ENCODE results near the gene AKAP13.
A peak's percentile ranks its signal among the peaks of the same experiment; 100 is the strongest.
"Not testable (repeated sequence)": the region's sequence is repeated elsewhere in the genome, so short reads cannot be mapped to it uniquely, and the experiment has no call there.

Gene AKAP13

GRCh38 chr15:85576392-85576791 lies 196.0 kb downstream of the AKAP13 start:
- DNase-seq (ENCODE audit: low read depth), result no peak

- no peak for DNase-seq (ENCODE audit: low read depth)
These were observed 198.7 kb downstream of the AKAP13 start for GRCh38 chr15:85578941-85579701.

- no peak for DNase-seq (ENCODE audit: low read depth)
These were observed 199.7 kb downstream of the AKAP13 start for GRCh38 chr15:85579957-85580694.

- no peak for DNase-seq (ENCODE audit: low read depth)
These were observed 200.5 kb downstream of the AKAP13 start for GRCh38 chr15:85580879-85581278.

GRCh38 chr15:85581495-85581894 lies 201.1 kb downstream of the AKAP13 start:
- no peak for DNase-seq (ENCODE audit: low read depth)

- DNase-seq (ENCODE audit: low read depth), result no peak
These were observed 202.0 kb downstream of the AKAP13 start for GRCh38 chr15:85582131-85583079.

GRCh38 chr15:85583442-85583841 lies 203.0 kb downstream of the AKAP13 start:
- DNase-seq (ENCODE audit: low read depth), result no peak

GRCh38 chr15:85583923-85584390 lies 203.6 kb downstream of the AKAP13 start:
- DNase-seq (ENCODE audit: low read depth), result no peak

GRCh38 chr15:85584872-85585271 lies 204.5 kb downstream of the AKAP13 start:
- no peak for DNase-seq (ENCODE audit: low read depth)

GRCh38 chr15:85586196-85586595 lies 205.8 kb downstream of the AKAP13 start:
- not testable (repeated sequence) for DNase-seq (ENCODE audit: low read depth)

GRCh38 chr15:85587707-85588411 lies 207.5 kb downstream of the AKAP13 start:
- no peak for DNase-seq (ENCODE audit: low read depth)

GRCh38 chr15:85588677-85589076 lies 208.3 kb downstream of the AKAP13 start:
- no peak for DNase-seq (ENCODE audit: low read depth)

- DNase-seq (ENCODE audit: low read depth), result no peak
These were observed 209.4 kb downstream of the AKAP13 start for GRCh38 chr15:85589851-85590250.

- DNase-seq (ENCODE audit: low read depth), result no peak
These were observed 211.2 kb downstream of the AKAP13 start for GRCh38 chr15:85591622-85592021.

- peak; percentile 64 for DNase-seq (ENCODE audit: low read depth)
These were observed 211.7 kb downstream of the AKAP13 start for GRCh38 chr15:85592148-85592547.

- DNase-seq (ENCODE audit: low read depth), result no peak
These were observed 213.5 kb downstream of the AKAP13 start for GRCh38 chr15:85593809-85594445.

GRCh38 chr15:85595804-85596536 lies 215.6 kb downstream of the AKAP13 start:
- no peak for DNase-seq (ENCODE audit: low read depth)

- DNase-seq (ENCODE audit: low read depth), result no peak
These were observed 216.9 kb downstream of the AKAP13 start for GRCh38 chr15:85597155-85597815.

- no peak for DNase-seq (ENCODE audit: low read depth)
These were observed 217.8 kb downstream of the AKAP13 start for GRCh38 chr15:85598219-85598618.
